Aorta (tissue), 5 donors: ENCODE results near the gene FLNA. TPM values are rescaled to one million over a fixed set of nuclear protein-coding genes. Genes with fewer than 3 reads are reported as not detected.

Experiments
- ATAC-seq: fragments of 200-7000 bp; cut with Tn5 transposase; one replicate; pipeline ENCODE4 v1.9.1; 2022; ENCODE audit warnings: moderate library complexity; ENCODE audit not compliant: low FRiP score
- DNase-seq, 2 donors: peaks; one replicate each; pipeline ENCODE4 v3.0.0-alpha.2; 2020
- H3K27ac ChIP-seq, 2 donors: one replicate each; pipeline ENCODE4 v1.5.1; 2013; ENCODE audit warnings: low read length in 2 of 2, mild to moderate bottlenecking in 2 of 2, moderate library complexity in 2 of 2, control low read depth in 1 of 2, inconsistent platforms in 1 of 2, low read depth in 1 of 2
- H3K27me3 ChIP-seq, 2 donors: one replicate each; pipeline ENCODE4 v1.6.1; 2013; ENCODE audit warnings: control low read depth in 1 of 2, low read length in 1 of 2, mild to moderate bottlenecking in 1 of 2, moderate library complexity in 1 of 2; ENCODE audit not compliant: insufficient read depth in 2 of 2, control insufficient read depth in 1 of 2
- H3K36me3 ChIP-seq, 2 donors: one replicate each; pipeline ENCODE4 v1.6.1; 2013; ENCODE audit warnings: control low read depth in 1 of 2, low read length in 1 of 2, mild to moderate bottlenecking in 1 of 2; ENCODE audit not compliant: insufficient read depth in 2 of 2, control insufficient read depth in 1 of 2
- H3K4me1 ChIP-seq, 2 donors: one replicate each; pipeline ENCODE4 v1.6.1; 2013; ENCODE audit warnings: low read length in 2 of 2, control low read depth in 1 of 2, mild to moderate bottlenecking in 1 of 2, moderate library complexity in 1 of 2; ENCODE audit not compliant: insufficient read depth in 2 of 2, control insufficient read depth in 1 of 2
- H3K4me3 ChIP-seq, 2 donors: one replicate each; pipeline ENCODE4 v1.5.1; 2013; ENCODE audit warnings: low read length in 2 of 2, control low read depth in 1 of 2, mild to moderate bottlenecking in 1 of 2
- H3K9me3 ChIP-seq: one replicate; pipeline ENCODE4 v1.6.1; 2013; ENCODE audit warnings: mild to moderate bottlenecking, low read length; ENCODE audit not compliant: control insufficient read depth
- WGBS, 2 donors: extraction: QIAGEN DNeasy Blood & Tissue Kit; methylation state at CpG; one replicate each; pipeline ENCODE4 v1.1.7; 2013; 5-methylcytosine and 5-hydroxymethylcytosine counted together
- intact Hi-C, 2 donors: fragments of 100-400 bp; cut with DNase I; formaldehyde crosslinking; loops; one replicate each; pipeline versions ENCODE4 v1.14.2 to v1.15.0; 2022
- polyA plus RNA-seq, 2 donors: library from polyadenylated mRNA; stranded (reverse); fragments of 200-250 nt; gene quantifications; one replicate each; pipeline ENCODE4 v1.2.3, GENCODE V29; 2013
- total RNA-seq, 2 donors: library from RNA; stranded (reverse); fragmentation: NEBNext Ultra II Directional; extraction: Animal tissue kit (Norgen Biotek cat#: 25700); gene quantifications; one replicate each; pipeline ENCODE4 v1.2.1, GENCODE V29; 2021
- donor health status: healthy with polysubstance abuse.
- donor health status: Bipolar disorder and iron deficiency.
- donor health status: DM: no; HTN: no; CAD: no.
- donor health status: DM: no; HTN: no; CAD: no.
- donor health status: DM: yes; HTN: yes; CAD: no.

The FLNA gene
- total and polyA plus RNA-seq, 4 donors: 515 to 7,857 (median 5,958) TPM

- no peak for ATAC-seq
- Histone ChIP-seq H3K27me3 (no peaks in the 10 kb centered on the region), H3K4me3 (no peak overlapping the region), H3K4me1 (no peaks in the 10 kb centered on the region), H3K27ac (no peak overlapping the region), H3K36me3 (peaks cover 0 to 28% of the 10 kb centered on the region in 2 donors), H3K9me3 (no peaks in the 10 kb centered on the region)
- no peak for DNase-seq
- intact Hi-C loops: no loop called here
- 67 to 76% methylated on average over 27 of the region's 27 CpGs for WGBS, 2 donors
Measured at GRCh38 chrX:154357205-154357604, 17.2 kb downstream of the FLNA start.

GRCh38 chrX:154356596-154356995 lies 17.8 kb downstream of the FLNA start:
- WGBS, 2 donors: 46 to 54% methylated on average over 10 to 13 of the region's 13 CpGs
- Histone ChIP-seq H3K4me3 (no peak overlapping the region), H3K36me3 (peaks cover 0 to 33% of the 10 kb centered on the region in 2 donors), H3K27me3 (no peaks in the 10 kb centered on the region), H3K9me3 (no peaks in the 10 kb centered on the region), H3K4me1 (no peaks in the 10 kb centered on the region), H3K27ac (no peak overlapping the region)
- ATAC-seq (no peak), DNase-seq (no peak)
- intact Hi-C loops: no loop called here

- Histone ChIP-seq H3K27ac (peak overlapping the region in 1 of 2 donors; percentile 21), H3K4me3 (no peak overlapping the region), H3K36me3 (peaks cover 0 to 37% of the 10 kb centered on the region in 2 donors), H3K4me1 (no peaks in the 10 kb centered on the region), H3K9me3 (no peaks in the 10 kb centered on the region), H3K27me3 (no peaks in the 10 kb centered on the region)
- ATAC-seq (no peak), DNase-seq (no peak)
- WGBS, 2 donors: 17 to 68% methylated on average over 12 of the region's 12 CpGs
- intact Hi-C loops: no loop called here
Measured at GRCh38 chrX:154355776-154356140, 18.7 kb downstream of the FLNA start.

GRCh38 chrX:154355094-154355775 lies 19.2 kb downstream of the FLNA start:
- DNase-seq: no peak

GRCh38 chrX:154354516-154354915 lies 19.9 kb downstream of the FLNA start:
- intact Hi-C loops: no loop called here
- Histone ChIP-seq H3K4me3 (no peak overlapping the region), H3K27ac (no peak overlapping the region), H3K9me3 (no peaks in the 10 kb centered on the region), H3K36me3 (peaks cover 0 to 35% of the 10 kb centered on the region in 2 donors), H3K27me3 (no peaks in the 10 kb centered on the region), H3K4me1 (no peaks in the 10 kb centered on the region)
- 60 to 74% methylated on average over 13 of the region's 13 CpGs for WGBS, 2 donors
- ATAC-seq: no peak
- no peak for DNase-seq

More at GRCh38 chrX:154355094-154355775, 19.2 kb downstream of the FLNA start:
- ATAC-seq: no peak
- no peaks in the 10 kb centered on the region for H3K4me1 ChIP-seq
- H3K27me3 ChIP-seq: no peaks in the 10 kb centered on the region
- intact Hi-C loops: no loop called here
- H3K4me3 ChIP-seq: no peak overlapping the region
- H3K36me3 ChIP-seq: peaks cover 0 to 39% of the 10 kb centered on the region in 2 donors
- 54 to 72% methylated on average over 30 of the region's 30 CpGs for WGBS, 2 donors
- no peaks in the 10 kb centered on the region for H3K9me3 ChIP-seq
- H3K27ac ChIP-seq: peak overlapping the region in 1 of 2 donors; percentile 21

GRCh38 chrX:154354013-154354412 lies 20.4 kb downstream of the FLNA start:
- intact Hi-C loops: no loop called here
- H3K27ac ChIP-seq: no peak overlapping the region
- H3K9me3 ChIP-seq: no peaks in the 10 kb centered on the region
- H3K4me1 ChIP-seq: no peaks in the 10 kb centered on the region
- H3K36me3 ChIP-seq: peaks cover 0 to 31% of the 10 kb centered on the region in 2 donors
- H3K27me3 ChIP-seq: no peaks in the 10 kb centered on the region
- 62 to 78% methylated on average over 14 of the region's 14 CpGs for WGBS, 2 donors
- no peak overlapping the region for H3K4me3 ChIP-seq
- no peak for DNase-seq
- no peak for ATAC-seq

- H3K9me3 ChIP-seq: no peaks in the 10 kb centered on the region
- ATAC-seq: no peak
- no peak overlapping the region for H3K27ac ChIP-seq
- no peak overlapping the region for H3K4me3 ChIP-seq
- H3K4me1 ChIP-seq: no peaks in the 10 kb centered on the region
- H3K27me3 ChIP-seq: no peaks in the 10 kb centered on the region
- no peak for DNase-seq
- intact Hi-C loops: no loop called here
- H3K36me3 ChIP-seq: peaks cover 0 to 29% of the 10 kb centered on the region in 2 donors
- 63 to 74% methylated on average over 22 to 24 of the region's 24 CpGs for WGBS, 2 donors
Measured at GRCh38 chrX:154353172-154353843, 21.1 kb downstream of the FLNA start.

GRCh38 chrX:154352466-154352865 lies 22.0 kb downstream of the FLNA start:
- Histone ChIP-seq H3K4me3 (no peak overlapping the region), H3K4me1 (no peaks in the 10 kb centered on the region), H3K27me3 (no peaks in the 10 kb centered on the region), H3K27ac (no peak overlapping the region), H3K36me3 (peaks cover 0 to 27% of the 10 kb centered on the region in 2 donors), H3K9me3 (no peaks in the 10 kb centered on the region)
- WGBS, 2 donors: 66 to 77% methylated on average over 13 of the region's 13 CpGs
- intact Hi-C loops: no loop called here
- DNase-seq (no peak), ATAC-seq (no peak)

GRCh38 chrX:154352012-154352401 lies 22.4 kb downstream of the FLNA start:
- Histone ChIP-seq H3K27me3 (no peaks in the 10 kb centered on the region), H3K4me3 (no peak overlapping the region), H3K4me1 (no peaks in the 10 kb centered on the region), H3K36me3 (peaks cover 0 to 23% of the 10 kb centered on the region in 2 donors), H3K27ac (no peak overlapping the region), H3K9me3 (no peaks in the 10 kb centered on the region)
- 66 to 73% methylated on average over 13 to 14 of the region's 14 CpGs for WGBS, 2 donors
- intact Hi-C loops: no loop called here
- ATAC-seq (no peak), DNase-seq (no peak)
